Upper lobe of left lung (tissue), 4 donors: Measurements from ENCODE around the gene TMEM169.

Experiments
- CTCF ChIP-seq, 6 experiments: fragments of 450-650 bp in 4 of 6; fragments of 200-600 bp in 2 of 6; sonication (generic) in 2 of 6; IDR thresholded peaks; one replicate each; pipeline ENCODE4 v1.5.1; 2016 to 2019; ENCODE audit warnings: antibody characterized with exemption in 6 of 6
- EP300 ChIP-seq, 4 donors: sonication (generic); formaldehyde crosslinking; IDR thresholded peaks; one replicate each; pipeline ENCODE4 v1.5.1; 2017; ENCODE audit warnings: antibody characterized with exemption in 4 of 4, control low read depth in 2 of 4
- POLR2A ChIP-seq, 4 donors: fragments of 450-650 bp; IDR thresholded peaks; one replicate each; pipeline ENCODE4 v1.5.1; 2016 to 2017; ENCODE audit warnings: antibody characterized with exemption in 4 of 4, mild to moderate bottlenecking in 2 of 4
- POLR2AphosphoS5 ChIP-seq, 2 donors: sonication (generic); formaldehyde crosslinking; IDR thresholded peaks; one replicate each; pipeline ENCODE4 v1.5.1; 2017; ENCODE audit warnings: antibody characterized with exemption in 2 of 2

GRCh38 chr2:216074380-216074779 lies 7.3 kb upstream of the TMEM169 start:
- TF ChIP-seq CTCF (IDR thresholded peaks at IDR 0.05) (no peak), POLR2A (IDR thresholded peaks at IDR 0.05) (no peak), POLR2AphosphoS5 (IDR thresholded peaks at IDR 0.05) (no peak), EP300 (IDR thresholded peaks at IDR 0.05) (no peak)
